ENCODE measurements around the gene TMEM119.
A peak's percentile ranks its signal among the peaks of the same experiment; 100 is the strongest.

Gene TMEM119

DNA sequence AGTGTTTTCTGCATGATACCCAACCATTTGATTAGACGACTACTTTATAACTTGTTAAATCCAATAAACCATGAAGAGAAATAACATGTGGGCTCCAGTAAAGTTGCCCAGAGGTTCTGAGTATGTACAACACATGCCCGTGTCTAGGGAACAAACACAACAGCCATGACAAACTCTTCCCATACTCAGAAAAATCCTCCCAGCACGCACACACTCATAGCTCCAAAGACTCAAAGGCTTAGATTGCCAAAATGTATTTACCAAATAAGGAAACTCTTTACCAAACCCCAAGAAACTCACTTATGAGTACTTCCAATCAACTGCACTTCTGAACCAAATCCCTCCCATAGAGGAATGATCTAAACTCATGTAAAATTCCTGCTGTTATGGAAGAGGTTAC, 54.2 kb downstream of the TMEM119 start:
- H3K9me3 Mint-ChIP-seq = no peaks in the 10 kb centered on the region
- no peak for ATAC-seq (replicated peaks)
- no peak for DNase-seq
- H3K27ac Mint-ChIP-seq = no peak overlapping the region
- peaks cover 74% of the 10 kb centered on the region for H3K36me3 Mint-ChIP-seq (ENCODE audit: insufficient read depth)
- peaks cover 6 to 17% of the 10 kb centered on the region in 2 donors for H3K4me1 Mint-ChIP-seq (ENCODE audit: low read depth in 2 of 2)
- no peak overlapping the region for H3K4me3 Mint-ChIP-seq
- no peaks in the 10 kb centered on the region for H3K27me3 Mint-ChIP-seq

DNA sequence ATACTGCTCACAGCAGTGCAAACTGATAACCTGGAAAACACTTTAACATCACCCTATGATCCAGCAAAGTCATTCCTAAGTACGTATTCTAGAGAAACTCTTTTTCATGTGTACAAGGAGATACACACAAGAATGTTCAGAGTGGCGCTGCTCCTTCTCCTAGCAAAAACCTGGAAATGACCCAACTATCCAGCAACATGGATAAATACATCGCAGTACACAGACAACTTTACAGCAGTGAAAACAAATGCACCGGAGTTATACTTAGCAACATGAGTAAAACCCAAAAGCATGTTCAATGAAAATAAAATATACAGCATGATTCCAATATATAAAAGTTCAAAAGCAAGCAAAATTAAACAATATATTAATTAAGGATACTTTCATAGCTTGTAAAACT, 55.6 kb downstream of the TMEM119 start:
- H3K4me3 Mint-ChIP-seq = no peak overlapping the region
- H3K27ac Mint-ChIP-seq = peak overlapping the region in 1 of 2 donors; percentile 78
- DNase-seq (no peak), ATAC-seq (replicated peaks) (no peak)
- no peaks in the 10 kb centered on the region for H3K9me3 Mint-ChIP-seq
- no peaks in the 10 kb centered on the region for H3K27me3 Mint-ChIP-seq
- H3K4me1 Mint-ChIP-seq (ENCODE audit: low read depth in 2 of 2) = peaks cover 6 to 19% of the 10 kb centered on the region in 2 donors
- H3K36me3 Mint-ChIP-seq (ENCODE audit: insufficient read depth) = peaks cover 74% of the 10 kb centered on the region

All from effector memory CD8-positive, alpha-beta T cell (primary cell).